H1 (cell line): ENCODE results near the gene SND1. TPM values are rescaled to one million over a fixed set of nuclear protein-coding genes. Genes with fewer than 3 reads are reported as not detected.

Experiments
- BACH1 ChIP-seq: IDR thresholded peaks from 2 replicates; pipeline ENCODE4 v1.6.1; 2012; ENCODE audit warnings: low read length, improper control_type of control experiment
- JUND ChIP-seq: IDR thresholded peaks from 2 replicates; pipeline ENCODE4 v1.6.1; 2011; ENCODE audit warnings: mild to moderate bottlenecking, improper control_type of control experiment, low read length
- POLR2A ChIP-seq, 2 experiments: IDR thresholded peaks; 1 replicate in 1 of 2; 2 replicates in 1 of 2; pipeline ENCODE4 v1.6.1; 2011; ENCODE audit warnings: low read depth in 2 of 2, low read length in 2 of 2, mild to moderate bottlenecking in 2 of 2; ENCODE audit errors: control extremely low read depth in 1 of 2
- POLR2AphosphoS5 ChIP-seq: IDR thresholded peaks from 2 replicates; pipeline ENCODE4 v1.6.1; 2011; ENCODE audit warnings: low read depth, low read length
- polyA plus RNA-seq, 7 experiments: library from polyadenylated mRNA; depleted of rRNA in 3 of 7; stranded (reverse) in 5 of 7; unstranded in 2 of 7; fragments of >200 nt in 5 of 7; fragments of 200-250 nt in 2 of 7; gene quantifications; 1 replicate in 5 of 7; 2 replicates in 1 of 7; 4 replicates in 1 of 7; pipeline versions ENCODE4 v1.2.1 to v1.2.3, GENCODE V29; 2011 to 2013; ENCODE audit warnings: missing spikeins in 2 of 7, mixed read lengths in 2 of 7
- total RNA-seq: library from RNA; stranded (reverse); fragmentation: NEBNext Ultra II Directional; extraction: Animal tissue kit (Norgen Biotek cat#: 25700); gene quantifications from 2 replicates; pipeline ENCODE4 v1.2.1, GENCODE V29; 2021
- TF ChIP-seq, protein P1 (sequence below): IDR thresholded peaks from 2 replicates; pipeline ENCODE4 v1.6.1; 2011; ENCODE audit warnings: low read length, improper control_type of control experiment
- TF ChIP-seq, protein P2 (sequence below): IDR thresholded peaks from 2 replicates; pipeline ENCODE4 v1.6.1; 2012; ENCODE audit warnings: inconsistent platforms

SND1 gene
- total and polyA plus RNA-seq, 2 of the 8 experiments (the other 6 are each of a cell fraction or from before 2014, with no cell fraction given), result 122 to 290 TPM

DNA sequence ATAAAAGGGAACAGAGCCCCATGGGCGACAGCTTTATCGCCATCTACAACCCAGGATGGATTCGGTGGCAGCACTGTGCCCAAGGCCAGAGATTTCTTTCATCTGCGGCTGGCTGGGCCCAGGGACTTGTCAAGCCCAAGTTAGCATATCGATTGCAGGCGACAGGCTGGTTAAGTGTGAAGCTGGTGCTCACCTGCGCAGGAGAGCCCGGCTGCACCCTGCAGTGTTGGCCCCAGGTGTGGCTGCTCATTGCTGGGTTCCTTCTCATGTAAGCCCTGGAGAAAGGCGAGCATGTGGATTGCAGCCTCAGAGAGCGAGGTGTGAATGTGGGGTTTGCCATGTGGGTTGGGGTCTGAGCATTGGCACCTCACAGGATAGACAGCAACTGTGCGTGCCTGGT lies 419.8 kb downstream of the SND1 start (continued):
- no peak for TF ChIP-seq JUND
- TF ChIP-seq, protein P1, sequence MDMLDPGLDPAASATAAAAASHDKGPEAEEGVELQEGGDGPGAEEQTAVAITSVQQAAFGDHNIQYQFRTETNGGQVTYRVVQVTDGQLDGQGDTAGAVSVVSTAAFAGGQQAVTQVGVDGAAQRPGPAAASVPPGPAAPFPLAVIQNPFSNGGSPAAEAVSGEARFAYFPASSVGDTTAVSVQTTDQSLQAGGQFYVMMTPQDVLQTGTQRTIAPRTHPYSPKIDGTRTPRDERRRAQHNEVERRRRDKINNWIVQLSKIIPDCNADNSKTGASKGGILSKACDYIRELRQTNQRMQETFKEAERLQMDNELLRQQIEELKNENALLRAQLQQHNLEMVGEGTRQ, result no peak
- TF ChIP-seq POLR2A (IDR thresholded peaks at IDR 0.05; ENCODE audit: control extremely low read depth in 1 of 2, low read depth in 2 of 2, low read length in 2 of 2), result no peak
- TF ChIP-seq, protein P2, sequence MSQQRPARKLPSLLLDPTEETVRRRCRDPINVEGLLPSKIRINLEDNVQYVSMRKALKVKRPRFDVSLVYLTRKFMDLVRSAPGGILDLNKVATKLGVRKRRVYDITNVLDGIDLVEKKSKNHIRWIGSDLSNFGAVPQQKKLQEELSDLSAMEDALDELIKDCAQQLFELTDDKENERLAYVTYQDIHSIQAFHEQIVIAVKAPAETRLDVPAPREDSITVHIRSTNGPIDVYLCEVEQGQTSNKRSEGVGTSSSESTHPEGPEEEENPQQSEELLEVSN, result no peak
- no peak for TF ChIP-seq POLR2AphosphoS5
- no peak for TF ChIP-seq BACH1
